Thyroid gland (tissue), 4 donors: ENCODE results near the gene TRIM39. TPM values are rescaled to one million over a fixed set of nuclear protein-coding genes. Genes with fewer than 3 reads are reported as not detected.

Source experiments
- DNase-seq, 2 donors: peaks; one replicate each; pipeline ENCODE4 v3.0.0-alpha.2; 2019
- H3K27ac ChIP-seq, 3 donors: fragments of 200-600 bp; sonication (generic); 1 replicate in 2 of 3; 2 replicates in 1 of 3; pipeline ENCODE4 v1.5.1; 2016 to 2019; ENCODE audit warnings: mild to moderate bottlenecking in 1 of 3, moderate library complexity in 1 of 3
- H3K27me3 ChIP-seq: fragments of 200-600 bp; sonication (generic); one replicate; pipeline ENCODE4 v1.5.1; 2019
- H3K36me3 ChIP-seq, 2 donors: fragments of 200-600 bp; sonication (generic); one replicate each; pipeline ENCODE4 v1.5.1; 2016 to 2019
- H3K4me1 ChIP-seq, 2 donors: fragments of 200-600 bp; sonication (generic); one replicate each; pipeline ENCODE4 v1.5.1; 2017 to 2019
- H3K4me3 ChIP-seq, 3 donors: fragments of 200-600 bp; sonication (generic); replicated peaks in 1 of 3; 1 replicate in 2 of 3; 2 replicates in 1 of 3; pipeline ENCODE4 v1.5.1; 2016; ENCODE audit warnings: mild to moderate bottlenecking in 1 of 3
- H3K9me3 ChIP-seq: fragments of 200-600 bp; sonication (generic); one replicate; pipeline ENCODE4 v1.5.1; 2017
- POLR2A ChIP-seq, 2 donors: fragments of 450-650 bp; IDR thresholded peaks; one replicate each; pipeline ENCODE4 v1.6.1; 2017; ENCODE audit warnings: antibody characterized with exemption in 2 of 2, mild to moderate bottlenecking in 2 of 2, moderate library complexity in 1 of 2
- WGBS, 2 donors: methylation state at CpG; one replicate each; pipeline ENCODE4 v1.1.5; 2017; 5-methylcytosine and 5-hydroxymethylcytosine counted together
- intact Hi-C: fragments of 100-400 bp; cut with DNase I; formaldehyde crosslinking; loops from one replicate; pipeline ENCODE4 v1.15.1; 2023
- total RNA-seq, 4 donors: library from RNA; depleted of rRNA; stranded (reverse); fragments of >200 nt; gene quantifications; one replicate each; pipeline ENCODE4 v1.2.3, GENCODE V29; 2016
- TF ChIP-seq, protein P1 (sequence below), 6 experiments: fragments of 200-600 bp in 3 of 6; fragments of 450-650 bp in 3 of 6; sonication (generic) in 3 of 6; IDR thresholded peaks; one replicate each; pipeline ENCODE4 v1.5.1; 2016 to 2019; ENCODE audit warnings: antibody characterized with exemption in 6 of 6, mild to moderate bottlenecking in 2 of 6, inconsistent platforms in 1 of 6, moderate library complexity in 1 of 6

The TRIM39 gene
- total RNA-seq, 4 donors from 2014 or later: 23.5 to 28.5 (median 25.8) TPM

DNA sequence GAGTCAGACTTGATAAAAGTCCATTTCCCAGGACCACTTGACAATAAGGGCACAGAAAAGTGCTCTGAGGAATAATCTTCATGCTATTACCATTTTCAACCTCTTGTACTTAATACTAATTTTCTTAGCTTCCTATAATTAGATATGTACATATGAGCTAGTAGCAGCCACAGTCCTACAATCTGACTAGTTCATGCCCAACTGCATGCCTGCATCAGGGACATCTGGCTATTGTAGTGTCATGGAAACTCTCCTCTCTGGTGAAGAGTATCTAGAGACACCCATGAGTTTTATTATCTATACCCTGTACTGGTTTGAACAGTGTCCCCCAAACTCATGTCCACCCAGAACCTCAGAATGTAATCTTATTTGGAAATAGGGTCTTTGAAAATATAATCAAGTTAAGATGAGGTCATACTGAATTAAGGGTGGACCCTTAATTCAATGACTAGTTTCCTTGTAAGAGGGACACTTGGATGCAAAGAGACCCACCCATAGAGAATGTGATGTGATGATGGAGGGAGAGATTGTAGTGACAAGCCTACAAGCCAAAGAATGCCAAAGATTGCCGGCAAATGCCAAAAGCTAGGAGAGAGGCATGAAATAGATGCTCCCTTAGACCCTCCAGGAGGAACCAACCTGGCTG lies 13.9 kb upstream of the TRIM39 start:
- no peak for DNase-seq
- Histone ChIP-seq H3K9me3 (no peaks in the 10 kb centered on the region), H3K27me3 (no peaks in the 10 kb centered on the region), H3K36me3 (no peaks in the 10 kb centered on the region), H3K4me3 (no peak overlapping the region), H3K27ac (no peak overlapping the region), H3K4me1 (no peaks in the 10 kb centered on the region)
- intact Hi-C loops: no loop called here
- 92 to 97% methylated on average over 1 of the region's 1 CpG for WGBS, 2 donors
- no peak for TF ChIP-seq POLR2A (IDR thresholded peaks at IDR 0.05)
- TF ChIP-seq, protein P1, sequence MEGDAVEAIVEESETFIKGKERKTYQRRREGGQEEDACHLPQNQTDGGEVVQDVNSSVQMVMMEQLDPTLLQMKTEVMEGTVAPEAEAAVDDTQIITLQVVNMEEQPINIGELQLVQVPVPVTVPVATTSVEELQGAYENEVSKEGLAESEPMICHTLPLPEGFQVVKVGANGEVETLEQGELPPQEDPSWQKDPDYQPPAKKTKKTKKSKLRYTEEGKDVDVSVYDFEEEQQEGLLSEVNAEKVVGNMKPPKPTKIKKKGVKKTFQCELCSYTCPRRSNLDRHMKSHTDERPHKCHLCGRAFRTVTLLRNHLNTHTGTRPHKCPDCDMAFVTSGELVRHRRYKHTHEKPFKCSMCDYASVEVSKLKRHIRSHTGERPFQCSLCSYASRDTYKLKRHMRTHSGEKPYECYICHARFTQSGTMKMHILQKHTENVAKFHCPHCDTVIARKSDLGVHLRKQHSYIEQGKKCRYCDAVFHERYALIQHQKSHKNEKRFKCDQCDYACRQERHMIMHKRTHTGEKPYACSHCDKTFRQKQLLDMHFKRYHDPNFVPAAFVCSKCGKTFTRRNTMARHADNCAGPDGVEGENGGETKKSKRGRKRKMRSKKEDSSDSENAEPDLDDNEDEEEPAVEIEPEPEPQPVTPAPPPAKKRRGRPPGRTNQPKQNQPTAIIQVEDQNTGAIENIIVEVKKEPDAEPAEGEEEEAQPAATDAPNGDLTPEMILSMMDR (IDR thresholded peaks at IDR 0.05): no peak

DNA sequence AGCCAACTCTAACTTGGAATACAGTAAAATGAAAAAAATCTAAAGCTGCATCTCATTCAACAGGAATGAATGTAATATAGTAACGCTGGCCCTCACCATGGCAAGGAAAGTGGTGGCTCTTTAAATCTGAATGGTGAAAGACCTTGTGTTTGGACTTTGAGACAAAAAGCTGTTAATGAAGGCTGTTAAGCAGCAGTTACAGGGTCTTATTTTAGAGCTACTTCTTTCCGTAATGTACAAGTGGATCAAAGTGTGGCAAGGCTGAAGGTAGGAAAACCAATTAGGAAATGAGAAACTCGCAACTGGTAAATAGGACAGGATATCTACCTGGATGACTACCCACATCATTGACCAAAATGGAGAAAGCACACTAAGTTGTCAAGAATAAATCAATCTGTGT lies 11.6 kb upstream of the TRIM39 start:
- no peaks in the 10 kb centered on the region for H3K36me3 ChIP-seq
- 98% methylated on average over 3 of the region's 3 CpGs for WGBS, 2 donors
- intact Hi-C loops: no loop called here
- DNase-seq: no peak
- no peak overlapping the region for H3K27ac ChIP-seq
- no peaks in the 10 kb centered on the region for H3K27me3 ChIP-seq
- no peaks in the 10 kb centered on the region for H3K4me1 ChIP-seq
- TF ChIP-seq, protein P1 (IDR thresholded peaks at IDR 0.05): no peak
- no peak for TF ChIP-seq POLR2A (IDR thresholded peaks at IDR 0.05)
- no peaks in the 10 kb centered on the region for H3K9me3 ChIP-seq
- no peak overlapping the region for H3K4me3 ChIP-seq

DNA sequence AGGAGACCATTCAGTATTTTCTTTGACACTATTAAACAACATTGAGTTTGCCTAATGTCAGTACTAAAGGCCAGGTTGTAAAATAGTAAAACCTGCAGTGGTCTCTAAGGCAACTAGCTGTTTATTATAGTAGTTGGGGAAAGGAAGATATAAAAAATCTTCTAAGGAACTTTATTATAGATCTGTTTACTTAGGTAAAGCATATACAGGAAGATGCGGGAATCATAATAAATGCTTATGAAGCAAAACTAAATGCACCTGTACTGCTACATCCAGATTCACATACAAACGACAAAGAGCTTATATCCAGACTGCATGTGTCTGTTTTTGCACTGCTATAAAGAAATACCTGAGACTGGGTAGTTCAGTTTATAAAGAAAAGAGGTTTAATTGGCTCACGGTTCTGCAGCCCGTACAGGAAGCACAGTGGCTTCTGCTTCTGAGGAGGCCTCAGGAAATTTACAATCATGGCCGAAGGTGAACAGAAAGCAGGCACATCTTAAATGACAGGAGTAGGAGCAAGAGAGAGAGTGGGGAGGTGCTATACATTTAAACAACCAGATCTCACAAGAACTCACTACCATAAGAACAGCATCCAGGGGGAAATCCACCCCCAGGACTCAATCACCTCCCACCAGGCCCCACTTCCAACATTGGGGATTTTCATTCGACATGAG lies 8.7 kb upstream of the TRIM39 start:
- Histone ChIP-seq H3K36me3 (no peaks in the 10 kb centered on the region), H3K27ac (no peak overlapping the region), H3K9me3 (no peaks in the 10 kb centered on the region), H3K27me3 (no peaks in the 10 kb centered on the region), H3K4me3 (no peak overlapping the region), H3K4me1 (no peaks in the 10 kb centered on the region)
- WGBS, 2 donors: 86 to 89% methylated on average over 6 of the region's 6 CpGs
- TF ChIP-seq POLR2A (IDR thresholded peaks at IDR 0.05): no peak
- TF ChIP-seq, protein P1 (IDR thresholded peaks at IDR 0.05): no peak
- no peak for DNase-seq
- intact Hi-C loops: no loop called here

DNA sequence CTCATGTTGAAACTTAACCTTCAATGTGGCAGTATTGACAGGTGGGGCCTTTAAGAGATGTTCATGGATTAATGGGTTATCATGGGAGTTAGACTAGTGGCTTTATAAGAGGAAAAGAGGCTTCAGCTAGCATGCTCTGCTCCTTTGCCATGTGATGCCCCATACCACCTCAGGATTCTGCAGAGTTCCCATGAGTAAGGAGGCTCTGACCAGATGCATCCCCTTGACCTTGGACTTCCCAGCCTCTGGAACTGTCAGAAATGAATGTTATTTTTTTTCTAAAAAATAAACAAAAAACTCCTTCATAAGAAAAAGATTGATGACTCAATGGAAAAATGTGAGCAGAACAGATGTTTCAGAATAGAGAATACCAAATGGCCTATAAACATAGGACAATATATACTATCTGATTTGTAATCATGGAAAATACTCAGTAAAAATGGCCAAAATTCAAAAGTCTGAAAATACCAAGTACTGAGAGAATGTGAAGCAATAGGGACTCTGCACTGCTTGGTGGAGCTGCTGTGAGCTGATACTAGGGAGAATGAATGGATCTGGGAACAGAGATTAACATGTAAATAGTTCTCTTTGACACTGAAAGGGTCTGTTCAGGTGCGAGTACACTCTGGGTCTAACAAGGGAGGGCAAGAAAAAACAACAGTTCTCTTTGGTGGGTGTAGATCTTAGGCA lies 7.4 kb upstream of the TRIM39 start:
- no peaks in the 10 kb centered on the region for H3K36me3 ChIP-seq
- no peaks in the 10 kb centered on the region for H3K27me3 ChIP-seq
- no peaks in the 10 kb centered on the region for H3K9me3 ChIP-seq
- 94 to 100% methylated on average over 1 of the region's 1 CpG for WGBS, 2 donors
- H3K4me1 ChIP-seq: peaks cover 0 to 7% of the 10 kb centered on the region in 2 donors
- TF ChIP-seq, protein P1 (IDR thresholded peaks at IDR 0.05): no peak
- no peak for TF ChIP-seq POLR2A (IDR thresholded peaks at IDR 0.05)
- DNase-seq: no peak
- H3K4me3 ChIP-seq: no peak overlapping the region
- H3K27ac ChIP-seq: no peak overlapping the region
- intact Hi-C loops: no loop called here
